A549 (cell line): Measurements from ENCODE around the gene BCL11B.

Source experiments
- CTCF ChIP-seq: fragments of >200 bp; sonication (Bioruptor Twin); formaldehyde crosslinking; IDR thresholded peaks from 3 replicates; pipeline ENCODE4 v1.5.1; 2016
- EP300 ChIP-seq, 2 experiments: fragments of >200 bp; sonication (Bioruptor Twin); formaldehyde crosslinking; IDR thresholded peaks; 2 replicates in 1 of 2; 3 replicates in 1 of 2; pipeline ENCODE4 v1.6.1; 2016 to 2017
- PBX3 ChIP-seq: IDR thresholded peaks from 2 replicates; pipeline ENCODE4 v1.6.1; 2012

- TF ChIP-seq PBX3 (no peak), CTCF (peak; percentile 61), EP300 (IDR thresholded peaks at IDR 0.05) (no peak)
These were observed at the start of gene BCL11B for GRCh38 chr14:99271951-99272631.
